Heart left ventricle (tissue), 13 donors: ENCODE measurements around the gene PKD1.
"Not testable (repeated sequence)": the region's sequence is repeated elsewhere in the genome, so short reads cannot be mapped to it uniquely, and the experiment has no call there.

ENCODE experiments used
- CTCF ChIP-seq, 12 donors: fragments of 200-600 bp; sonication (generic) in 4 of 12; IDR thresholded peaks; one replicate each; pipeline versions ENCODE4 v1.5.0 to v1.8.0; 2018 to 2022; ENCODE audit warnings: antibody characterized with exemption in 12 of 12, mild to moderate bottlenecking in 5 of 12
- POLR2A ChIP-seq, 2 donors: fragments of 450-650 bp; IDR thresholded peaks; one replicate each; pipeline ENCODE4 v1.6.1; 2017; ENCODE audit warnings: antibody characterized with exemption in 2 of 2, mild to moderate bottlenecking in 2 of 2, moderate library complexity in 2 of 2
- donor health status: ischemic (EF 13 %, LVEDD 7.1; RV severe dilation, severe dysfunction).
- donor health status: DM: no; HTN: yes; CAD: no.
- donor health status: DM: no; HTN: no; CAD: no.
- donor health status: ischemic (EF 25% LVEDD 6.9; RV normal size, moderate dysfunction).
- donor health status: ischemic (EF 25% LVEDD 5.7; RV mildly dilated, moderate dysfunction).
- donor health status: ischemic (EF 35%, LVEDD 5.7; RV mildly dilated, moderate dysfunction).
- donor health status: nonischemic (EF 11% LVEDD 7.7; RV severe dilation, severe dysfunction).
- donor health status: DM: yes; HTN: yes; CAD: no.
- donor health status: PGD.
- donor health status: ischemic (EF 29% LVEDD 5.4; RV normal size, mild dysfunction).
- donor health status: nonischemic (EF 23%, LVEDD 6.1; RV moderate dilation, normal function).

- not testable (repeated sequence) for TF ChIP-seq POLR2A, CTCF (IDR thresholded peaks at IDR 0.05)
Observed at GRCh38 chr16:2105769-2106168, 29.9 kb downstream of the PKD1 start.
